ENCODE measurements around the gene ITIH4. TPM values are rescaled to one million over a fixed set of nuclear protein-coding genes. Genes with fewer than 3 reads are reported as not detected.

The ITIH4 gene
- total RNA-seq, 2 donors from 2014 or later = 25.8 to 40.6 TPM

DNA sequence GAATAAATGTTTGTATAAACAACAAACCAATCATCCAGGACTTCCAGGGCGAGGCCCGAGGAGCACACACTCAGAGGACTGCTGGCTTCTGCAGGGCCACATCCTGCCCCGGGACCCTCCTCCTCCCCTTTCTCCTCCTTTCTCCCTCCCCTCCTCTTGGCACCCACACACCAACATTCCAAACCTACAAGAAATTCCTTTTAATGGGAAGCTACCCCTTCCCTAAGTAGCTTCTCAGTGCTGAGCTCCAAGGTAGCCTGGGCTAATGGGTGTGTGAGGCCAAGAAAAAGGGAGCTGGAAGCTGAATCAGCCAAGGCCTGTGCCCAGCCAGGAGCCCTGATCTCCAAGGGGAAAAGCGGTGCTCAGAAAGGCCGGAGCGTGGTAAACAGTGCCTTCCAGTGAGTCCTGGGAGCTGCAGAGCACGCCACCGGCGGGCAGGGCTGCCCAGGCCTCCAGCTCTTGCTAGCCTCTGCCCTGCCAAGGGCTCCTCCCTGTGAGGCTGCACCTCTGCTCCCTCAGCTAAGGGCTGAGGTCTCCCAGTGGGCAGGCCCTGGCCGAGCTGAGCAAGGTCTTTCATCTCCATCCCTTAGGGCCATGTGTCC, 32.0 kb downstream of the ITIH4 start:
- H3K4me1 Mint-ChIP-seq = peaks cover 4% of the 10 kb centered on the region
- no peaks in the 10 kb centered on the region for H3K9me3 ChIP-seq (ENCODE audit: control insufficient read depth, low read length, poor library complexity, severe bottlenecking)
- no peak for DNase-seq
- no peak overlapping the region for H3K27ac Mint-ChIP-seq
- peaks cover 7% of the 10 kb centered on the region for H3K27me3 Mint-ChIP-seq
- H3K36me3 Mint-ChIP-seq (ENCODE audit: low read depth) = no peaks in the 10 kb centered on the region
- ATAC-seq = no peak
- no peak overlapping the region for H3K4me3 Mint-ChIP-seq

DNA sequence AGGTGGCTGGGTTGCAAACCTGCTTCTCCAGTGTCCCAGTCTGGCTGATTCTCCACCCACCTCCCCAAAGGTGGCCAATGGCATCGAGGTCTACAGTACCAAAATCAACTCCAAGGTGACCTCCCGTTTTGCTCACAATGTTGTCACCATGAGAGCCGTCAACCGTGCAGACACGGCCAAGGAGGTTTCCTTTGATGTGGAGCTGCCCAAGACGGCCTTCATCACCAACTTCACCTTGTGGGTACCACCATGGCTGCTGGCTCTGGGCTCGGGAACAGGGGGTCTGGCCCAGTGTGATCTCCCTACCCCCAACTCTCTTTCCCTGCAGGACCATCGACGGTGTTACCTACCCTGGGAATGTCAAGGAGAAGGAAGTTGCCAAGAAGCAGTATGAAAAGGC, 34.1 kb downstream of the ITIH4 start:
- no peak overlapping the region for H3K27ac Mint-ChIP-seq
- peaks cover 7% of the 10 kb centered on the region for H3K27me3 Mint-ChIP-seq
- peaks cover 2% of the 10 kb centered on the region for H3K4me1 Mint-ChIP-seq
- H3K9me3 ChIP-seq (ENCODE audit: control insufficient read depth, low read length, poor library complexity, severe bottlenecking) = no peaks in the 10 kb centered on the region
- no peaks in the 10 kb centered on the region for H3K36me3 Mint-ChIP-seq (ENCODE audit: low read depth)
- no peak for DNase-seq
- no peak overlapping the region for H3K4me3 Mint-ChIP-seq
- no peak for ATAC-seq

DNA sequence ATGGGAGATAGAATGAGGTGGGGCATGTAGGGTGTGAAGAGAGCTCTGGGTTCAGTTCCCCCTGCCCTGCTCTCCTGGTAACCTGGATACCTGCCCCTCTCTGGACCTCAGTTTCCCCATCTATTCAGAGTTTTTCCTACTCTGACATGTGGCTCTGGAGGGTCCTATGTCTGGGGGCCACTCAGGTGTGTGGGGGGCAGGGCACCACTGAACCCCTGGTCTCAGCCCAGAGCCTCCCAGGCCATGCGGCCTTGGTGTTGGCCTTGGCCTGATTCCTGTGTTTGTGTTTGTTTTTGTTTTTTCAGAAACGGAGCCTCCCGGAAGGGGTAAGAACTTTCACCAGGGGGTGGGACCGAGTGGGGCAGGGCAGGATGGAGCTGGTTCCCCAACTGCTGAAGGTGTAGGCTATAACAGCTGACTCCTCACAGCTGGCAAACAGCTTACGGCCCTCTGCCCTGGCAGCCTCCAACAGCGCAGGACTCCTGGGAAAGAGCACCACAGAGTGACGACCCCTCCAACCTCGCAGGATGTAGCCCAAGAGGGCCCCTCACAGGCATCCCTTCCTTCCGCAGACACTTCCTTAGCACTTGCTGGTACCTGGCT, 35.1 kb downstream of the ITIH4 start:
- no peaks in the 10 kb centered on the region for H3K36me3 Mint-ChIP-seq (ENCODE audit: low read depth)
- H3K4me3 Mint-ChIP-seq = no peak overlapping the region
- H3K9me3 ChIP-seq (ENCODE audit: control insufficient read depth, low read length, poor library complexity, severe bottlenecking) = no peaks in the 10 kb centered on the region
- peaks cover 12% of the 10 kb centered on the region for H3K27me3 Mint-ChIP-seq
- ATAC-seq (no peak), DNase-seq (no peak)
- H3K4me1 Mint-ChIP-seq = peaks cover 2% of the 10 kb centered on the region
- H3K27ac Mint-ChIP-seq = no peak overlapping the region

DNA sequence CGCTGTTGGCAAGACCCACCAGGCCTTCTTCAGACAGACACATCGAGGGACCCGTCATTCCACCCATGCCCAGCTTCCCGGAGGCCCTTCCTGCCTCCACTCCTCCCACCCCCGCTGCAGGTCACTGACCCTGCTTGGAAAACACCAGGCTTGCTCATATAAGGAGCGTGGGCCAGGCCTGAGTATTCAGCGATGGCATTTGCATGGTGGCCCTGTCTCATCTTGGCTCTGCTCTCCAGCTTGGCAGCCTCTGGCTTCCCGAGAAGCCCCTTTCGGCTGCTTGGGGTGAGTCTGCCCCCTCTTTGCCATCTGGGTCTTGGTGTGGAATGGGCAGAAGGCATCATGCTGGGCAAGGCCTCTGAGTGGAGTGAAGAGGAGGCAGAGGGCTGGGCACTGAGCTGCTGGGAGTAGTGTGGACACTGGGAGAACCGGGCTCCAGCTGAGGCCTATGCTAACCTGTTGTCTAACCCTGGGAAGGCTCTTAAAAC, 35.8 kb downstream of the ITIH4 start, which contains the start of gene ITIH3:
Gene ITIH3 (plus strand): TSS at position 185 of the 488 bp plus-strand sequence. CDS start 8 bp downstream, at position 193.
- Mint-ChIP-seq H3K36me3 (ENCODE audit: low read depth) (no peaks in the 10 kb centered on the region), H3K4me1 (peaks cover 2% of the 10 kb centered on the region), H3K27ac (no peak within 1 kb of the TSS), H3K27me3 (peaks cover 15% of the 10 kb centered on the region), H3K4me3 (no peak within 1 kb of the TSS)
- ATAC-seq (no peak), DNase-seq (no peak)
- H3K9me3 ChIP-seq (ENCODE audit: control insufficient read depth, low read length, poor library complexity, severe bottlenecking) = no peaks in the 10 kb centered on the region

DNA sequence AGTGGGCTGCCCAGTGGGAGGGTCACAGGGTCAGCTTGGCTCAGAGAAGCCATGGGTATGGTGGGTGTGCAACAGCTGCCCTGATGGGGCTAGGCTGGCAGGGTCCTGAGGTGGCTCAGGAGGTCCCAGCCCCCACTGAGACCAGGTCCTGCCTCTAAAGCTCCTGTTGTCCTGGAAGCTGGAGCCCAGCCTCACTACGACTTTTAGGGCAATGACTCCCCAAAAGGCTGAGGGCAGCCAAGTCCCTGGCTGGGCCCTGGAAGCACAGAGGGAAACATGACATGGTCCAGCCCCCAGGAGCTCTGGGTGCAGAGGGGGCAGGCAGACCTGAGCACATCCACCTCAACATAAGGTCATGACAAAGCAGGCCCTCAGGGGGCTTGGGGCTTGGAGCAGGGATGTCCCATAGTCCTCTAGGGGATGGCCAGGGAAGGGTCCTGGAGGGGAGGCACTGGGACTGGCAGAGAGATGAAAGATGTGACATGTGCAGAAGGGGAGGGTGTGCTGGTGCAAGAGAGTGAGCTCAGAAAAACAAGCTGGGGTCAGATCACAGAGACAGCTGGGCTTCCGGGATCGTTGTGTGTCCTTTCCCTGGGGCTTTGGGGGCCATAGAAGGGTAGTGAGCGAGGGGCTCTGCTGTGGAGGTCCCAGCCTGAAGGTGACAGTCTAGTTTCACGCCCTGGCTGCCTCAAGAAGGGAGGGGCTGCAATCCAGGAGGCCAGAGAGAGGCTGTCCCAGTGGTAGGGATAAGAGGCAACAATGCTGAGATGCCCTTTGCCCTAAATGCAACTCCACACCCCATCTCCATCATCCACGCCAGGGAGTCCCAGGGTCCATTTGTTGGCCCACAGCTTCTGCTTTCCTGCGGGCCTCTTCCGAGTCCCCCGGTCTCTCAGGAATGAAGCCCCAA, 36.5 kb downstream of the ITIH4 start:
- Mint-ChIP-seq H3K4me3 (no peak overlapping the region), H3K4me1 (peaks cover 3% of the 10 kb centered on the region), H3K27ac (no peak overlapping the region), H3K36me3 (ENCODE audit: low read depth) (no peaks in the 10 kb centered on the region), H3K27me3 (peaks cover 9% of the 10 kb centered on the region)
- ATAC-seq = no peak
- H3K9me3 ChIP-seq (ENCODE audit: control insufficient read depth, low read length, poor library complexity, severe bottlenecking) = no peaks in the 10 kb centered on the region
- no peak for DNase-seq

DNA sequence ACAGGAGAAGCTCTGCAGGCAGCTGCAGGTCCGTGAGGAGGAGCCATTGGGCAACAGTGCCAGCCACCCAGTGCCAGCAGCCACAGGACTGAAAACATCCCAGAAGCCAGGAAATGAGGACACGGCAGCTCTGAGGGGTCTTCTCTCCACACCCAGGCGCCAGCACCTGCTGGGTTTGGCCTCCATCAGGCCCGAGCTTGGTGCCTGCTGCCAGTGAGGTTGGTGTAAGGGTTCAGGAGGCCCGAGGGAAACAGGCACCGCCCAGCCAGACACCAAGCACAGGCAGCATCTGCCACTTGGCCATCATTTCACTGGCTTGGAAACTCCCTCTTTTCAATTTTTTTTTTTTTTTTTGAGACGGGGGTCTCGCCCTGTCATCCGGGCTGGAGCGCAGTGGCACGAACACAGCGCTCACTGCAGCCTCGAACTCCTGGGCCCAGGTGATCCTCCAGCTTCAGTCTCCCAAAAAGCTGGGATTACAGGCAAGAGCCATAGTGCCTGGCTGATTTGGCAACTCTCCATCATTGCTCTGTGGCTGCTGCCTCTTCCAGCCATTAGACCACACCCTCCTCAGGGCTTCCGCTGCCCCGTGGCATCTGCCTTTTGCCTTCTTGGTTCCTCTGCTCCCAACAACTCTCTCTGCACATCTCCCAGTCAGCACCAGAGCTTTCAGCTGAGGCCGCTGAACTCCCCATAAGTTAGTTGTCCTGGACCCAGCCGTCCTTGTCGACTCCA, 37.3 kb downstream of the ITIH4 start:
- no peak overlapping the region for H3K27ac Mint-ChIP-seq

DNA sequence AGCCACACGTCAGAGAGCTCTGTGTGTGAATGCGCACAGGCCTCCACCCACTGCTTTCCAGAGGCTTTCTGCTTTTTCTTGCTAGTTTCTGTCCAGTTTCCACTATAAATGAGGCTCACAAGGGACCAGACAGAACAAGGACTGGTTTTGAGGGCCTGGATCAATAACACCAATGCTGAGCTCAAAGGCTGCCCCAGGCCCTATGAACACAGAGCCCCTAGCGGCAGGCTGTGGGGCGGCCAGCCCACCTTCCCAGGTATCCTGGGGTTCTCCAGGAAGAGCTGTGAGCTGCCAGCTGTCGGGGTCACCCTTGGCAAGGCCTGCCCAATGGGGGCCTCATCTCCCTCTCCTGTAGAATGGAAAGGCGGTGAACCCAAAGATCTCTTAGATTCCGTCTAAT, 38.1 kb downstream of the ITIH4 start:
- Mint-ChIP-seq H3K4me1 (peaks cover 5% of the 10 kb centered on the region), H3K27me3 (peaks cover 15% of the 10 kb centered on the region), H3K36me3 (ENCODE audit: low read depth) (no peaks in the 10 kb centered on the region), H3K4me3 (no peak overlapping the region), H3K27ac (no peak overlapping the region)
- H3K9me3 ChIP-seq (ENCODE audit: control insufficient read depth, low read length, poor library complexity, severe bottlenecking) = no peaks in the 10 kb centered on the region
- ATAC-seq (no peak), DNase-seq (no peak)

More for the DNA sequence above, 37.3 kb downstream of the ITIH4 start:
- Mint-ChIP-seq H3K36me3 (ENCODE audit: low read depth) (no peaks in the 10 kb centered on the region), H3K27me3 (peaks cover 12% of the 10 kb centered on the region), H3K4me3 (no peak overlapping the region), H3K4me1 (peaks cover 5% of the 10 kb centered on the region)
- DNase-seq = no peak
- no peaks in the 10 kb centered on the region for H3K9me3 ChIP-seq (ENCODE audit: control insufficient read depth, low read length, poor library complexity, severe bottlenecking)
- no peak for ATAC-seq

DNA sequence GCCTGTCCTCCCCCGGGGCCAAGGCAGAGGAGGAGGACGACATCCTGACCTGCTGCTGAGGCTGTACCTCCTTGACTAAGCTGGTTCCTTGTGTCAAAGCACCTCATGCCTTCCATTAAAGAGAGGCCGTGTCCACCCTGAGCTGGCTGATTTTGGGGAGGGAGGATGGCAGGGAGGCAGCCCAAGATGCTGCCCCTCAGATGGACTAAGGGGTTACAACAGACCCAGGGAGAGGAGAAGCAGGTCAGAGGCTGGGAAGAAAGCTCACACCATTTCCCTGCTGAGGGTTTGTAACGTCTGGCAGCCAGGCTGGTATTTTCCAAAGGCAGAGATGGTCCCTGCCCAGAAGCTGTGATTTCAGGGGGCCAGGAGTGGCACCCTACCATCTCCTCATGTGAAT, 38.5 kb downstream of the ITIH4 start:
- no peak overlapping the region for H3K4me3 Mint-ChIP-seq
- peaks cover 15% of the 10 kb centered on the region for H3K27me3 Mint-ChIP-seq
- H3K36me3 Mint-ChIP-seq (ENCODE audit: low read depth) = no peaks in the 10 kb centered on the region
- no peak for ATAC-seq
- no peaks in the 10 kb centered on the region for H3K9me3 ChIP-seq (ENCODE audit: control insufficient read depth, low read length, poor library complexity, severe bottlenecking)
- H3K4me1 Mint-ChIP-seq = peaks cover 5% of the 10 kb centered on the region
- DNase-seq = no peak
- no peak overlapping the region for H3K27ac Mint-ChIP-seq

DNA sequence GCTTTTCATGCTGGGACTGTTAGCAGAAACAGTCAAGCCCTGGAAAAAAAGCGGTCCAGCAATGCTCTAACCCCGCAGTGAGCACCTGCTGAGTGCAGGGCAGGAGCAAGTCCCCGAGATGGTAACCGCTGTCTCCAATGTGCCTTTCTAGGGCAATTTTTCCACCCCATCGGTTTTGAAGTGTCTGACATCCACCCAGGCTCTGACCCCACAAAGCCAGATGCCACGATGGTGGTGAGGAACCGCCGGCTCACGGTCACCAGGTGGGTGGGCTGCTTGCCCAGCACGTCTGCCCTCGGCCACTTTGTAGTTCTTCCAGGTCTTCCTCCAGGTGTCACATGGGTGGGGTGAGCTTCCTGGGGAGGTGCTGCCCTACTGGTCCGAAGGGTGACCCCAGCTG, 39.1 kb downstream of the ITIH4 start:
- Mint-ChIP-seq H3K27me3 (peaks cover 15% of the 10 kb centered on the region), H3K4me3 (no peak overlapping the region), H3K27ac (no peak overlapping the region), H3K36me3 (ENCODE audit: low read depth) (no peaks in the 10 kb centered on the region), H3K4me1 (peaks cover 5% of the 10 kb centered on the region)
- no peak for ATAC-seq
- H3K9me3 ChIP-seq (ENCODE audit: control insufficient read depth, low read length, poor library complexity, severe bottlenecking) = no peaks in the 10 kb centered on the region
- no peak for DNase-seq

DNA sequence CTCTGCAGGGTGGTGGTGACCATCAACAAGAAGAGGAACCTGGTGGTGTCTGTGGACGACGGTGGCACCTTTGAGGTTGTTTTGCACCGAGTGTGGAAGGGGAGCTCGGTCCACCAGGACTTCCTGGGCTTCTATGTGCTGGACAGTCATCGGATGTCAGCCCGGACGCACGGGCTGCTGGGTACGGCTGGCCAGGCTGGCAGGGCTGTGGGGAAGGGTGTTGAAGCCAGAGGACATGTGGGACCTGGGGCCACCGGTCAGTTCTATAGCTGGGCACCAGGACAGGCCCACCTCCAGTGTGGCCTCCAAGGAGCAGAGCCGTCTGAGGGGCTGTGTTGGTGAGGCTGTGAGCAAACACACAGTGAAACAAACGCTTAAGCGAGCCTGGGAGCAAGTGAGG, 39.7 kb downstream of the ITIH4 start:
- H3K27me3 Mint-ChIP-seq = peaks cover 15% of the 10 kb centered on the region
- ATAC-seq (no peak), DNase-seq (no peak)
- peaks cover 3% of the 10 kb centered on the region for H3K4me1 Mint-ChIP-seq
- H3K4me3 Mint-ChIP-seq = no peak overlapping the region
- no peaks in the 10 kb centered on the region for H3K9me3 ChIP-seq (ENCODE audit: control insufficient read depth, low read length, poor library complexity, severe bottlenecking)
- no peaks in the 10 kb centered on the region for H3K36me3 Mint-ChIP-seq (ENCODE audit: low read depth)
- no peak overlapping the region for H3K27ac Mint-ChIP-seq

DNA sequence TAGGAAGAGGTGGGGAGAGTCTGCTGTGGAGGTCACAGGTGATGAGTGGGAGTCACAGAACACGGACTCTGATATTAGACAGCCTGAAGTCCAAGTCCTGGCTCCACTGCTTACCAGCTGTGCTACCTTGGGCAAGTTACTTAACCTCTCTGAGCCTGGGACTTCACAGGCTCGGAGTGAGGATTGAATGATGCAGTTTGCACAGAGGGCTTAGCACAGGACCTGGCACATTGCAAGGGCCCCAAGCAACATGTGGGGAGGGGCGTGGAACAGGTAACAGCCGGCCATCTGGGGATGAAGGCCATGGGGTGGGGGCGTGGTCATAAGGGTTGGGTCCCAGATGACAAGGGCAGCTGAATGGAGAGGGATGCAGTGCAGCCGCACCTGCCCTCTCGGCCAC, 40.1 kb downstream of the ITIH4 start:
- Mint-ChIP-seq H3K4me3 (no peak overlapping the region), H3K27me3 (peaks cover 15% of the 10 kb centered on the region), H3K4me1 (peaks cover 3% of the 10 kb centered on the region), H3K27ac (no peak overlapping the region), H3K36me3 (ENCODE audit: low read depth) (no peaks in the 10 kb centered on the region)
- DNase-seq = no peak
- no peaks in the 10 kb centered on the region for H3K9me3 ChIP-seq (ENCODE audit: control insufficient read depth, low read length, poor library complexity, severe bottlenecking)
- ATAC-seq = no peak

DNA sequence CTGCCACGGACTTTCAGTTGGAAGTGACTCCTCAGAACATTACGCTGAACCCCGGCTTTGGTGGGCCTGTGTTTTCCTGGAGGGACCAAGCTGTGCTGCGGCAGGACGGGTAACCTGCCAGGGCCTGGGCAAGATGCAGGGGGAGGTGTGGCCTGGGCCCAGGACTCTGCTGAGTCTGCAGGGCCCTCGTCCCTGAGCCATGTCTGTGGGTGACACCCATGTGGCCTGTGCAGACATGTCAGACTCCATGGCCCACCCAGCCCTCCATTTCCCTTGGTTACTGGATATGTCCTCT, 40.8 kb downstream of the ITIH4 start:
- no peak overlapping the region for H3K4me3 Mint-ChIP-seq
- no peaks in the 10 kb centered on the region for H3K36me3 Mint-ChIP-seq (ENCODE audit: low read depth)
- ATAC-seq = no peak
- H3K4me1 Mint-ChIP-seq = peaks cover 3% of the 10 kb centered on the region
- no peaks in the 10 kb centered on the region for H3K9me3 ChIP-seq (ENCODE audit: control insufficient read depth, low read length, poor library complexity, severe bottlenecking)
- peaks cover 15% of the 10 kb centered on the region for H3K27me3 Mint-ChIP-seq
- DNase-seq = no peak
- no peak overlapping the region for H3K27ac Mint-ChIP-seq

Data from T-helper 17 cell (primary cell).